IPS DF 6.9 (cell line): ENCODE measurements around the gene CACNB2.
"Not testable (repeated sequence)": the region's sequence is repeated elsewhere in the genome, so short reads cannot be mapped to it uniquely, and the experiment has no call there.

Experiments used
- DNase-seq: peaks from one replicate; pipeline ENCODE4 v3.0.0-alpha.2; 2013; ENCODE audit warnings: low read depth, low spot score
- H3K27ac ChIP-seq: one replicate; pipeline ENCODE4 v1.5.1; 2013; ENCODE audit warnings: low read length, control low read depth
- H3K27me3 ChIP-seq: 2 replicates; pipeline ENCODE4 v1.6.1; 2013; ENCODE audit warnings: mild to moderate bottlenecking, low read length; ENCODE audit not compliant: control insufficient read depth, insufficient read depth
- H3K36me3 ChIP-seq: 2 replicates; pipeline ENCODE4 v1.6.1; 2013; ENCODE audit warnings: low read length; ENCODE audit not compliant: control insufficient read depth, insufficient read depth
- H3K4me1 ChIP-seq: 2 replicates; pipeline ENCODE4 v1.6.1; 2013; ENCODE audit warnings: low read length; ENCODE audit not compliant: control insufficient read depth, insufficient read depth
- H3K4me3 ChIP-seq: 2 replicates; pipeline ENCODE4 v1.5.1; 2013; ENCODE audit warnings: mild to moderate bottlenecking, low read length
- H3K9me3 ChIP-seq: 2 replicates; pipeline ENCODE4 v1.6.1; 2013; ENCODE audit warnings: low read length, inconsistent platforms; ENCODE audit not compliant: control insufficient read depth, insufficient read depth
- WGBS: extraction: QIAGEN DNeasy Blood & Tissue Kit; methylation state at CpG from one replicate; pipeline ENCODE4 v1.1.7; 2013; ENCODE audit warnings: mixed read lengths, missing lambda C conversion rate; ENCODE audit not compliant: insufficient read length, insufficient coverage; 5-methylcytosine and 5-hydroxymethylcytosine counted together

CACNB2 gene

DNA sequence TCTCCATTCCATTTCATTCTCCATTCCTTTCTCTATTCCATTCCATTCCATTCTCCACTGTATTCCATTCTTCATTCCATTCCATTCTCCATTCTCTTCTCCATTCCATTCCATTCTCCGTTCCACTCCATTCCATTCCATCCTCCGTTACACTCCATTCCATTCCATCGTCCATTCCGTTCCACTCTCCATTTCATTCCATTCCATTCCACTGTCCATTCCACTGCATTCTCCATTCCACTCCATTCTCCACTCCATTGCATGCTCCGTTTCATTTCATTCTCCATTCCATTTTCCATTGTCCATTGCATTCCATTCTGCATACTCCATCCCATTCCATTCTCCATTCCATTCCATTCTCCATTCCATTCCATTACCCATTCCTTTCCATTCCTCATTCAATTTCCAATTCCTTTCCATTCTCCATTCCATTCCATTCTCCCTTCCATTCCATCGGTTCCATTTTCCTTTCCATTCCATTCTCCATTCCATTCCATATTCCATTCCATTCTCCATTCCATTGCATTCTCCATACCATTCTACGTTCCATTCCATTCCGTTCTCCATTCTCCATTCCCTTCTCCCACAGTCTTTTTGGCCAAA lies 432.8 kb downstream of the CACNB2 start:
- no peaks in the 10 kb centered on the region for H3K4me1 ChIP-seq
- no peaks in the 10 kb centered on the region for H3K27me3 ChIP-seq
- 100% methylated on average over 8 of the region's 8 CpGs for WGBS
- no peaks in the 10 kb centered on the region; the same call in 1 of the 2 replicates for H3K9me3 ChIP-seq
- no peak for DNase-seq
- H3K4me3 ChIP-seq, result no peak overlapping the region
- no peaks in the 10 kb centered on the region for H3K36me3 ChIP-seq
- no peak overlapping the region for H3K27ac ChIP-seq

DNA sequence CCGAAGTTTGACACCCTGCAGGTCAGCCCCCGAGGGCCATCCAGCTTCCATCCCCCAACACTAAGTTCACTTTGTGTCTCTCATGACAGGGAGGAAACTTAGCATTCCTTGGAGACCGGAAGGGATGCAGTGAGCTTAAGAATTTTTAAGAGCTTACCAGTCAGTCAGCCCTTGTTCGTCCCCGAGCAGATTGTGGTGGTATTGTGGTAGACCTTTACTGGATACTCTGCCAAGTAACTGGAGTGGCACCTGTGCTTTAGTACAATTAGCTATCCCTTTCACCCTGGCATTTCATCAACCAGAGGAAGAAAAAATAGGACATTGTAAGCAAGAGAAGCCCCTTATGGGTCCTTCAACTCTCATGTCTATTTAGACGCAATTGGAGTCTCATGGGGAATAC lies 436.4 kb downstream of the CACNB2 start:
- no peaks in the 10 kb centered on the region; the same call in 1 of the 2 replicates for H3K9me3 ChIP-seq
- H3K4me3 ChIP-seq, result no peak overlapping the region
- no peaks in the 10 kb centered on the region for H3K4me1 ChIP-seq
- no peak for DNase-seq
- no peaks in the 10 kb centered on the region for H3K27me3 ChIP-seq
- no peaks in the 10 kb centered on the region for H3K36me3 ChIP-seq
- H3K27ac ChIP-seq, result no peak overlapping the region
- no CpG with 5 or more reads among the region's 6 CpGs for WGBS

DNA sequence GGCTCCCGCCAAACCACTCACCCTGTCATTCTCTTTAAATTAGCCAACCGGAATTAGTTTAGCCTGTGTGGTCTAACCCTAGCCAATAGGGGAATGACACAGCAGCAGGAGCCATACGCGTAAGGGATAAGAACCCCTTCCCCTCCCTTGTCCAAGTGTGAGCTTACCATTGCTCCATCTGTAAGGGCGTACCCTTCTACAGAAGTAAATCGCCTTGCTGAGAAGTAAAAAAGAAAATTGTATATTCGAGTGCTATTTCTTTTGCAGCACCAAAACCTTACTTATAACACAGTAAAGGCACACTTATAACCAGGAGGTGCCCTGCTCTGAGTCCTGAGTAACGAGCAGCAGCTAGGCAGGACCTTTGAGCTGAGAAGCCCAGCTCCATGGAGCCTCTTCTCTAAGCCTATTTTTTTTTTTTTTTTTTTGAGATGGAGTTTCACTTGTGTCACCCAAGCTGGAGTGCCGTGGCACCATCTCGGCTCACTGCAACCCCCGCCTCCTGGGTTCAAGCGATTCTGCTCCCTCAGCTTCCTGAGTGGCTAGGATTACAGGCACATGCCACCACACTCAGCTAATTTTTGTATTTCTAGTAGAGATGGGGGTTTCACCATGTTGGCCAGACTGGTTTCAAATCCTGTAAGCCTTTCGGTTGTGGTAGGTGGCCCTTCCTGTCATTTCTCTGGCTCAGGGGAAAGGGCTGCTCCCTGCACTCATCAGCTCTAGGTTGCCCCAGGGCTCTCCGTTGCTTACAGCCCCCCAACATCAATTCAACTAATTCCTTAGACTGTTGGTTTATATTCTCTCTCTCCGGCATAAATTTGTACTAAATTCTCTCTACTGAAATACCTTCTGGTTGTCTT lies 437.8 kb downstream of the CACNB2 start:
- no peaks in the 10 kb centered on the region for H3K27me3 ChIP-seq
- H3K9me3 ChIP-seq, result no peaks in the 10 kb centered on the region; the same call in 1 of the 2 replicates
- H3K27ac ChIP-seq, result no peak overlapping the region
- H3K36me3 ChIP-seq, result no peaks in the 10 kb centered on the region
- no peak overlapping the region for H3K4me3 ChIP-seq
- no peaks in the 10 kb centered on the region for H3K4me1 ChIP-seq
- no peak for DNase-seq
- WGBS, result no CpG with 5 or more reads among the region's 15 CpGs

DNA sequence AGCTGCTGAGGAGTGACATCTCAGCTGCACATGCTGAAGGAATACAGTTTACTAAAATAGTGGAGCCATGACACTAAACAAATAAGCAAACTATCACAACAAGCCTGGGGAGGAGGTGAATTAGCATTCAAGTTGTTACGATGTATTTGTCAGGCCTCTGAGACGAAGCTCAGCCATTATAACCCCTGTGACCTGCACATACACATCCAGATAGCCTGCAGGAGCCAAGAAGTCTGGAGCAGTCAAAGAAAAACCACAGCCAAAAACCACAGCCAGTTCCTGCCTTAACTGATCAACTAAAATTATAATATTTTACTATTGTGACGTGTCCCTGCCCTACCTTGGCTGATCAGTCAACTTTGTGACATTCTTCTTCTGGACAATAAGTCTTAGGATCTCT lies 442.6 kb downstream of the CACNB2 start:
- H3K36me3 ChIP-seq, result peaks cover 3% of the 10 kb centered on the region
- no peaks in the 10 kb centered on the region for H3K27me3 ChIP-seq
- H3K4me1 ChIP-seq, result no peaks in the 10 kb centered on the region
- no peak overlapping the region for H3K27ac ChIP-seq
- no CpG with 5 or more reads among the region's 3 CpGs for WGBS
- no peaks in the 10 kb centered on the region for H3K9me3 ChIP-seq
- no peak overlapping the region for H3K4me3 ChIP-seq
- DNase-seq, result no peak

DNA sequence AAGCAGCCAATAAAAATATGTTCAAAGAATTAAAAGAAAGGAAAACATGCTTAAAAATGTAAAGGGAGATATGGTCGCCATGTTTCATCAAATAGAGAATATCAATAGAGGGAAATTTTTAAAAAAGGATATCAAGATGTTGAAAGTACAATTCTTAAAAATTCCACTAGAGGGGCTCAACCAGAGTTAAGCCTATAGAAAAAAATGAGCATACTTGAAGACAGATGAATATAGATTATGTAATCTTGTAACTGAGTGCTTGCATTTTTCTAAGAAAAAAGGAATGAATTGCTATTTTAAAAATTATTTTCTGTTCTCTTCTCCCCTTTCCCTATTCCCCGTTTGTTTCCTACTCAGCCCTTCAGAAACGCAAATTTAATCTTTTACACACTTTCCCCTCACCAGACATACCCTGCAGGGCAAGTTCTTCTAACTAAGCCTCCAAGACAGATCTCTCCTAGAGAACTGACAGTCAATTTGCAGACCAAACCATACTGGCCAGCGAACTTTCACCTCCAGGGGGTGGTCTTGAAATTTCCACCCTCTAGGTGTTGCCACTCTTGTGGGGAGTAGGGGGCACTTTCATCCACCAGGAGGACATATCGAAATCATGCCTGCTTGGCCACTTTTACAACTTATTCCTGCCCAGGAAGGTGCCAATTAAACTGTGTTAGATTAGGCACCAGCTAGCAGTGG lies 443.5 kb downstream of the CACNB2 start:
- Histone ChIP-seq H3K27me3 (no peaks in the 10 kb centered on the region), H3K4me3 (no peak overlapping the region), H3K4me1 (no peaks in the 10 kb centered on the region), H3K27ac (no peak overlapping the region), H3K36me3 (peaks cover 3% of the 10 kb centered on the region), H3K9me3 (no peaks in the 10 kb centered on the region)
- DNase-seq, result no peak
- no CpG with 5 or more reads among the region's 5 CpGs for WGBS

DNA sequence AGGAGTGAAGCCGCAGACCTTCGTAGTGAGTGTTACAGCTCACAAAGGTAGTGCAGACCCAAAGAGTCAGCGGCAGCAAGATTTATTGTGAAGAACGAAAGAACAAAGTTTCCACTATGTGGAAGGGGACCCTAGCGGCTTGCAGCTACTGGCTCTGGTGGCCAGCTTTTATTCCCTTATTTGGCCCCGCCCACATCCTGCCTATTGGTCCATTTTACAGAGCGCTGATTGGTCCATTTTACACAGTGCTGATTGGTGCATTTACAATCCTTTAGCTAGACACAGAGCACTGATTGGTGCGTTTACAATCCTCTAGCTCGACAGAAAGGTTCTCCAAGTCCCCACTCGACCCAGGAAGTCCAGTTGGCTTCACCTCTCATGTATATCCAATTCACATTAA lies 446.4 kb downstream of the CACNB2 start:
- H3K36me3 ChIP-seq, DNase-seq, H3K4me1 ChIP-seq, H3K27ac ChIP-seq, H3K4me3 ChIP-seq, H3K9me3 ChIP-seq, H3K27me3 ChIP-seq: not testable (repeated sequence)
- WGBS, result no CpG with 5 or more reads among the region's 10 CpGs

DNA sequence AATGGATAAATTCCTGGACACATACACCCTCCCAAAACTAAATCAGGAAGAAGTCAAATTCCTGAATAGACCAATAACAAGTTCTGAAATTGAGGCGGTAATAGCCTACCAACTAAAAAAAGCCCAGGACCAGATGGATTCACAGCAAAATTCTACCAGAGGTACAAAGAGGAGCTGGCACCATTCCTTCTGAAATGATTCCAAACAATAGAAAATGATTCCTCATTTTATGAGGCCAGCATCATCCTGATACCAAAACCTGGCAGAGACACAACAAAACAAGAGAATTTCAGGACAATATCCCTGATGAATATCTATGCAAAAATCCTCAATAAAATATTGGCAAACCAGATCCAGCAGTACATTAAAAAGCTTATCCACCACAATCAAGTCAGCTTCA lies 450.9 kb downstream of the CACNB2 start:
- H3K27me3 ChIP-seq, H3K27ac ChIP-seq, H3K36me3 ChIP-seq, H3K9me3 ChIP-seq, H3K4me1 ChIP-seq, DNase-seq, H3K4me3 ChIP-seq: not testable (repeated sequence)
- WGBS, result no CpG with 5 or more reads among the region's 1 CpG
